Measurements from ENCODE around the gene RHOXF2B.
"Not testable (repeated sequence)": the region's sequence is repeated elsewhere in the genome, so short reads cannot be mapped to it uniquely, and the experiment has no call there.

DNA sequence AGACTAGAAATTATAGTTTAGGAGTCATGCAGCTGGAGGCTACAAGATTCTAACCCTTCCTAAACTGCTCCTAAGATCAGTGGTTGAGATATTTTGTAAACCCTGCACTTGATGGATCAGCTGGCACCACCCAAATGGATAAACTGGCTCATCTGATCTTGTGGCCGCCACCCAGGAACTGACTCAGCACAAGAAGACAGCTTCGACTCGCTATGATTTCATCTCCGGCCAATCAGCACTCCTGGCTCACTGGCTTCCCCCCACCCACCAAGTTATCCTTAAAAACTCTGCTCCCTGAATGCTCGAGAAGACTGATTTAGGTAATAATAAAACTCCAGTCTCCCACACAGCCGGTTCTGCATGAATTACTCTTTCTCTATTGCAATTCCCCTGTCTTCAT is 34.8 kb downstream of the RHOXF2B start:
- TF ChIP-seq, protein P1, sequence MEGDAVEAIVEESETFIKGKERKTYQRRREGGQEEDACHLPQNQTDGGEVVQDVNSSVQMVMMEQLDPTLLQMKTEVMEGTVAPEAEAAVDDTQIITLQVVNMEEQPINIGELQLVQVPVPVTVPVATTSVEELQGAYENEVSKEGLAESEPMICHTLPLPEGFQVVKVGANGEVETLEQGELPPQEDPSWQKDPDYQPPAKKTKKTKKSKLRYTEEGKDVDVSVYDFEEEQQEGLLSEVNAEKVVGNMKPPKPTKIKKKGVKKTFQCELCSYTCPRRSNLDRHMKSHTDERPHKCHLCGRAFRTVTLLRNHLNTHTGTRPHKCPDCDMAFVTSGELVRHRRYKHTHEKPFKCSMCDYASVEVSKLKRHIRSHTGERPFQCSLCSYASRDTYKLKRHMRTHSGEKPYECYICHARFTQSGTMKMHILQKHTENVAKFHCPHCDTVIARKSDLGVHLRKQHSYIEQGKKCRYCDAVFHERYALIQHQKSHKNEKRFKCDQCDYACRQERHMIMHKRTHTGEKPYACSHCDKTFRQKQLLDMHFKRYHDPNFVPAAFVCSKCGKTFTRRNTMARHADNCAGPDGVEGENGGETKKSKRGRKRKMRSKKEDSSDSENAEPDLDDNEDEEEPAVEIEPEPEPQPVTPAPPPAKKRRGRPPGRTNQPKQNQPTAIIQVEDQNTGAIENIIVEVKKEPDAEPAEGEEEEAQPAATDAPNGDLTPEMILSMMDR (conservative IDR thresholded peaks at IDR 0.05; ENCODE audit: low read depth, low read length), result not testable (repeated sequence)
- not testable (repeated sequence) for TF ChIP-seq EZH2phosphoT487 (IDR thresholded peaks at IDR 0.05; ENCODE audit: borderline replicate concordance, low read length); EZH2 (IDR thresholded peaks at IDR 0.05; ENCODE audit: low read length, unreplicated experiment)
